SHP77 (cell line): ENCODE results near the gene PHLDA3.

Experiments used
- DNase-seq, 2 experiments: peaks; one replicate each; lab custom pipeline; 2025; lab: John Stamatoyannopoulos, UW

Gene PHLDA3

DNA sequence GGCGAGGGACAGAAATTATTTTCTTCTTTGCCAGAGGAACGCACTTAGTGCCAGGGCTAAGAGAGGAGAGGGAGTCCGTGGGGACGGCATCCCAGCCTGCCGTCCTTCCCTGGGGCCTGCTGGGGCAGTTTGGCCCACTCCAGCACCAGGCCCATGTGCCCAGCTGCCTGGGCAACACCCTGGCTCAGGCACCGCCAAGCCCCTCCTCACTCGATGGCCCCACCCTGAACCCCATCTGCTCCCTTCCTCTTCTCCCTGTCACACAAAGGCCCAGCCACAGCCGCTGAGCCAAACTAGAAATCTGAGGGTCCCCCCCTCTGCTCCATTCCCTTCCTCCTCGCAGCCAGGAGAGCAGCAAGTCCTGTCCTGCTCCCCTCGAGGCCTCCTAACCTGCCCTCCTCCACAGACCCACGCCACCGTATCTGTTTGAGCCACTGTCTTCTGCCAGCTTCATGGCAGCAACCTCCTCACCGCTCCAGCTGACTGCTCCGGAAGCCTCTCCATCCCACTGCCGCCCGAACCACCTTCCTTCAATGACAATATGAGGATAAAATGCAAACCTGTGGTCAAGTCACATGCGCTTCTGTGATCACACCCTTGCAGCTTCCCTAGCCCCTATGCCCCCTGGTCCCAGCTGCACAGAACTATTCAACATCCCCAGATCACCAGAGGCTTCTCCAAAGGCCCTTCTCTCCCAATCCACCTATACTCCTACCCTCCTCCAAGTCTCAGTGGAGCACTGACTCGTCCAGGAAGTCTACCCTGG lies 39.1 kb downstream of the PHLDA3 start:
- no peak for DNase-seq

GRCh38 chr1:201427963-201428362 lies 41.0 kb downstream of the PHLDA3 start:
- no peak for DNase-seq

GRCh38 chr1:201426479-201427310 lies 42.3 kb downstream of the PHLDA3 start:
- DNase-seq = no peak

DNA sequence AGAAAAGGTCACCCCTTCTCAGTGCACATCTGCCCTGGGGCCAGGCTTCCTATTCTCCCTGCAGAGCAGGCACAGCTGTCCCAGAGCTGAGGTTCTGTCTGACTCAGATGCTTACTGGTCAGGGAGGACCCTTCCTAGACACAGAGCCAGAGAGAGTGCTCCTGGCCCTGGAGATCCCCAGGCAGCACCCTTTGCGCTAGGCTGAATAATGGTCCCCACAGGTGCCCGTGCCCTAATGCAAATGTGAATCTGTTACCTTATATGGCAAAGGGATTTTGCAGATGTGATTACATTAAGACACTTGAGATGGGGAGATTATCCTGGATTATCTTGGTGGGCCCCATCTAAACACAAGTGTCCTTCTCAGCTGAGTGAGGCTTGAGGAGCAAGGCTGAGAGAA lies 44.8 kb downstream of the PHLDA3 start:
- DNase-seq = no peak

GRCh38 chr1:201423655-201424054 lies 45.3 kb downstream of the PHLDA3 start:
- no peak for DNase-seq

GRCh38 chr1:201422436-201423030 lies 46.5 kb downstream of the PHLDA3 start:
- no peak for DNase-seq

DNA sequence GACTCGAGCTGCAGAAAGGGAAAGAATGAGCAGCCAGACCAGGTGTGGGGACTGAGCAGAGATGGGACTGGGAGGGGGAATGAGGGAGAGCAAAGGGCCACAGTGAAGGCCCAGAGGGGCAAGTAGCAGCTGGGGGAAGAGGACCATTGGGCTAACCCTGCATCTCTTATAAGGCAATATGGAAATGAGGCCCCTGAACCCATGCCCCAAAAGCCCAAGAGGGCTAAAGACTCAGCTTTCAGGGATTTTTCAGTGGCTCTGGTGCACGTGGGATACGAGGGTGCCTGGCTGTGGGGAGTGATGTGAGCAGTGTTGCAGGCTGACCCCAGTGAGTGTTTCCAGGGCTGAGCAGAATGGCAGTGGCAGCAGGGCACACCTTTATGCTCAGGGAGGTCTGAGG lies 47.0 kb downstream of the PHLDA3 start:
- DNase-seq = no peak

- DNase-seq = no peak
Observed at GRCh38 chr1:201421041-201421440, 47.9 kb downstream of the PHLDA3 start.

GRCh38 chr1:201420608-201421002 lies 48.4 kb downstream of the PHLDA3 start:
- no peak for DNase-seq

- DNase-seq = no peak
Observed at GRCh38 chr1:201419746-201420607, 49.0 kb downstream of the PHLDA3 start.

DNA sequence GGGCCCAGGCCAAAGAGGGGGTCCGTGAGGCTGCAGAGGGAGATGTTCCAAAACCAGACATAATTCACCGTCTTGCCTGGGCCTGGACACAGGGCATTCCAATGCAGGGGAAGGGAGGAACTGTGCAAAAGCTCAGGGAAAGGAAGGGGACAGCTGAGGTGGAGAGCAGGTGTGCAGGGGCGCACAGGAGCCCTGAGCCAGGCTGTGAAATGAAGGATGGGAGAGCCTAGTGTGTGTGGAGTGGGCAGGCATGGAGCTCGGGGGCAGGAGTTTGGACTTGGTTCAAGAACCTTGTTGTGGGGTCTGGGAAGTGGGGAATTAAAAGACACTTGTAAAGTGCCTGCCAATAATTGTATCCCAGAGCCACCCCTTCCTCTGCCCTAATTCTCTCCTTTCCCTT lies 49.7 kb downstream of the PHLDA3 start:
- no peak for DNase-seq

DNA sequence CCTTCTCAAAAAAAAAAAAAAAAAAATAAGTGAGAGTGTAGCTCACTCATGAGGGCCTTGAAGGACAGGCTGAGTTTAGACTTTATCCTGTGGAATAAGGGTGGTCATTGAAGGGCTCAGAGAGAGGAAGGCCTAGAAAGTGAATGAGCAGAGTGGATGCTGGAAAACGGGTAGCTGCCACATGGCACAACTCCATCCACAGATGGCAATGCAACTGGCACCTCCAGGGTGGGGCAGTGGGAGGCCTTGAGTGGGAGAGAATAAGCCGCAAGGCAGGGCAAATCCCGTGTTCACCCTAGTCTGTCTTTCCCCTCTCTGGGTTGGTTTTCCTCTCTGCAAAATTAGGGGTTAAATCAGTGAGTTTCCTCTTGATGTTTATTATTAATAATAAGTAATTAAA lies 50.5 kb downstream of the PHLDA3 start:
- DNase-seq = no peak
